ENCODE measurements around the gene NINJ2.

DNA sequence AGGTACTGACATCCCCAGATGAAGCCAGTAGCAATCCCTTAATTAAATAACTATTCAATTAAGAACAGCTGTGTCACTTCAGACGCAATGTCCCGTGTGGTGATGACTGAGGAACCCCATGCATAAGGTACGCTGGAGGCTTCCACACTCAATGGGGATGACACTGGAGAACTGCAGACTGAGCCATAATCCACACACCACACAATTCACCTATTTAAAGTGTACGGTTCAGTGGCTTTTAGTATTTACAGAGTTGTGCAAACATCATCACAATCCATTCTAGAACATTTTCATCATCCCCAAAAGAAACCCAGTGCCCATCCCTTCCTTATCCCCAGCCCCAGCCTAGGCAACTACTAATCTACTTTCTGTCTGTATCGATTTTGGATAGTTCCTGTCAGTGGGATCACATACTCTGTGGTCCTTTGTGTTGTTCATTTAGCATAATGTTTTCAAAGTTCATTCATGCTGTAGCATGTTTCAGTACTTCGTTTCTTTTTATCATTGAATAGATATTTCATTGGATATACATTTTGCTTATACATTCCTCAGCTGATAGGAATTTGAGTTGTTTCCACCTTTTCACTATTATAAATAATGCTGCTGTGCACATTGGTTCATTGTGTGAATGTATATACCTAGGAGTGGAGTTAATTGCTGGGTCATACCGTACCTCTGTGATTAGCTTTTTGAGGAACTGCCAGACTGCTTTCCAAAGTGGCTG, 61.1 kb downstream of the NINJ2 start:
- no peak for TF ChIP-seq CEBPB (IDR thresholded peaks at IDR 0.05)
- no peak for TF ChIP-seq REST (IDR thresholded peaks at IDR 0.05; ENCODE audit: low read depth)
- TF ChIP-seq, protein P1, sequence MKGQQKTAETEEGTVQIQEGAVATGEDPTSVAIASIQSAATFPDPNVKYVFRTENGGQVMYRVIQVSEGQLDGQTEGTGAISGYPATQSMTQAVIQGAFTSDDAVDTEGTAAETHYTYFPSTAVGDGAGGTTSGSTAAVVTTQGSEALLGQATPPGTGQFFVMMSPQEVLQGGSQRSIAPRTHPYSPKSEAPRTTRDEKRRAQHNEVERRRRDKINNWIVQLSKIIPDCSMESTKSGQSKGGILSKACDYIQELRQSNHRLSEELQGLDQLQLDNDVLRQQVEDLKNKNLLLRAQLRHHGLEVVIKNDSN (IDR thresholded peaks at IDR 0.05), result no peak
- TF ChIP-seq MAX (IDR thresholded peaks at IDR 0.05), result no peak
- TF ChIP-seq CREB1 (IDR thresholded peaks at IDR 0.05; ENCODE audit: low read depth), result no peak
- TF ChIP-seq EGR1 (IDR thresholded peaks at IDR 0.05), result no peak
- no peak for TF ChIP-seq NFIC (IDR thresholded peaks at IDR 0.05)
- TF ChIP-seq YY1 (IDR thresholded peaks at IDR 0.05; ENCODE audit: low read depth), result no peak
- TF ChIP-seq EP300 (IDR thresholded peaks at IDR 0.05; ENCODE audit: borderline replicate concordance), result no peak
- TF ChIP-seq TCF12 (IDR thresholded peaks at IDR 0.05; ENCODE audit: low read depth), result no peak
- TF ChIP-seq RAD21 (IDR thresholded peaks at IDR 0.05; ENCODE audit: low read depth), result no peak
- no peak for TF ChIP-seq TAF1 (IDR thresholded peaks at IDR 0.05; ENCODE audit: low read depth)

All from Ishikawa (cell line).